ENCODE measurements around the gene MSRB1.
"Not testable (repeated sequence)": the region's sequence is repeated elsewhere in the genome, so short reads cannot be mapped to it uniquely, and the experiment has no call there.

GRCh38 chr16:1939833-1940232 is 3.2 kb downstream of the MSRB1 start:
- not testable (repeated sequence) for TF ChIP-seq CTCF (IDR thresholded peaks at IDR 0.05; ENCODE audit: borderline replicate concordance, extremely low read depth, low read length, poor library complexity, severe bottlenecking); EZH2 (IDR thresholded peaks at IDR 0.05; ENCODE audit: borderline replicate concordance, low read depth, low read length, severe bottlenecking)
